HEK293T (cell line): ENCODE data around the gene MGRN1.

Experiments
- ELF4 ChIP-seq: fragments of 450-650 bp; IDR thresholded peaks from 2 replicates; pipeline ENCODE4 v1.6.1; 2017; ENCODE audit warnings: antibody characterized with exemption
- FOXA1 ChIP-seq: fragments of 450-650 bp; IDR thresholded peaks from 2 replicates; pipeline ENCODE4 v1.6.1; 2016; ENCODE audit warnings: mild to moderate bottlenecking
- LEF1 ChIP-seq: fragments of 450-650 bp; IDR thresholded peaks from 2 replicates; pipeline ENCODE4 v1.6.1; 2017; ENCODE audit warnings: mild to moderate bottlenecking, borderline replicate concordance
- SP1 ChIP-seq: fragments of 450-650 bp; IDR thresholded peaks from 2 replicates; pipeline ENCODE4 v1.6.1; 2017
- TARDBP ChIP-seq: fragments of 450-650 bp; IDR thresholded peaks from 2 replicates; pipeline ENCODE4 v1.6.1; 2016

DNA sequence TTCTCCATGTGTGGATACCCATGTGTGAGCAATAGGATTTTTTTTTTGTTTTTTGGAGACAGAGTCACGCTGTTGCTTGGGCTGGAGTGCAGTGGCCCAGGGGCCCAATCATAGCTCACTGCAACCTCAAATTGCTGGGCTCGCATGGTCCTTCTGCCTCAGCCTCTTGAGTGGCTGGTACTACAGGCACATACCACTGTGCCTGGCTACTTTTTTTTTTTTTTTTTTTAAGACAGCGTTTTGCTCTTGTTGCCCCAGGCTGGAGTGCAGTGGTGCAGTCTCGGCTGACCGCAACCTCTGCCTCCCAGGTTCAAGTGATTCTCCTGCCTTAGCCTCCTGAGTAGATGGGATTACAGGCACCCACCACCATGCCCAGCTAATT lies 16.7 kb downstream of the MGRN1 start:
- TF ChIP-seq SP1 (no peak), FOXA1 (no peak), LEF1 (no peak), TARDBP (no peak), ELF4 (no peak)
